B cell (primary cell): ENCODE data around the gene TEAD1.

Experiments
- EZH2 ChIP-seq: IDR thresholded peaks from 2 replicates; pipeline ENCODE4 v1.6.1; 2012; ENCODE audit warnings: borderline replicate concordance, low read depth, mild to moderate bottlenecking, moderate library complexity, low read length; ENCODE audit not compliant: insufficient read depth, poor library complexity, severe bottlenecking
- TF ChIP-seq, protein P1 (sequence below): fragments of 200-600 bp; IDR thresholded peaks from one replicate; pipeline ENCODE4 v1.8.0; 2022; ENCODE audit warnings: antibody characterized with exemption, mild to moderate bottlenecking

- TF ChIP-seq EZH2: no peak
- TF ChIP-seq, protein P1, sequence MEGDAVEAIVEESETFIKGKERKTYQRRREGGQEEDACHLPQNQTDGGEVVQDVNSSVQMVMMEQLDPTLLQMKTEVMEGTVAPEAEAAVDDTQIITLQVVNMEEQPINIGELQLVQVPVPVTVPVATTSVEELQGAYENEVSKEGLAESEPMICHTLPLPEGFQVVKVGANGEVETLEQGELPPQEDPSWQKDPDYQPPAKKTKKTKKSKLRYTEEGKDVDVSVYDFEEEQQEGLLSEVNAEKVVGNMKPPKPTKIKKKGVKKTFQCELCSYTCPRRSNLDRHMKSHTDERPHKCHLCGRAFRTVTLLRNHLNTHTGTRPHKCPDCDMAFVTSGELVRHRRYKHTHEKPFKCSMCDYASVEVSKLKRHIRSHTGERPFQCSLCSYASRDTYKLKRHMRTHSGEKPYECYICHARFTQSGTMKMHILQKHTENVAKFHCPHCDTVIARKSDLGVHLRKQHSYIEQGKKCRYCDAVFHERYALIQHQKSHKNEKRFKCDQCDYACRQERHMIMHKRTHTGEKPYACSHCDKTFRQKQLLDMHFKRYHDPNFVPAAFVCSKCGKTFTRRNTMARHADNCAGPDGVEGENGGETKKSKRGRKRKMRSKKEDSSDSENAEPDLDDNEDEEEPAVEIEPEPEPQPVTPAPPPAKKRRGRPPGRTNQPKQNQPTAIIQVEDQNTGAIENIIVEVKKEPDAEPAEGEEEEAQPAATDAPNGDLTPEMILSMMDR: no peak
Observed at GRCh38 chr11:12834166-12834565, 159.9 kb downstream of the TEAD1 start.
